Measurements from ENCODE around the gene PGD. TPM values are rescaled to one million over a fixed set of nuclear protein-coding genes. Genes with fewer than 3 reads are reported as not detected.
A peak's percentile ranks its signal among the peaks of the same experiment; 100 is the strongest.

The PGD gene
- total RNA-seq, 1 experiment from 2014 or later = 142 TPM

GRCh38 chr1:10457875-10458274 lies 59.0 kb downstream of the PGD start:
- Mint-ChIP-seq H3K27ac (ENCODE audit: unreplicated experiment) (no peak overlapping the region), H3K4me1 (ENCODE audit: low read depth, unreplicated experiment) (no peaks in the 10 kb centered on the region), H3K9me3 (ENCODE audit: low read depth, unreplicated experiment) (no peaks in the 10 kb centered on the region), H3K27me3 (ENCODE audit: unreplicated experiment) (no peaks in the 10 kb centered on the region), H3K4me3 (ENCODE audit: low read depth, unreplicated experiment) (no peak overlapping the region), H3K36me3 (ENCODE audit: insufficient read depth, unreplicated experiment) (peaks cover 18% of the 10 kb centered on the region)
- no peak for DNase-seq
- intact Hi-C loops (cut with micrococcal nuclease; ENCODE audit: unreplicated experiment) = no loop called here
- TF ChIP-seq CTCF (IDR thresholded peaks at IDR 0.05; ENCODE audit: unreplicated experiment) = no peak
- CTCF ChIA-PET = no interaction called here
- BruUV-seq (replicated peaks) = no TSS peak

GRCh38 chr1:10459184-10459583 lies 60.3 kb downstream of the PGD start:
- H3K9me3 Mint-ChIP-seq (ENCODE audit: low read depth, unreplicated experiment) = no peaks in the 10 kb centered on the region
- H3K27ac Mint-ChIP-seq (ENCODE audit: unreplicated experiment) = no peak overlapping the region
- peak; percentile 40 for DNase-seq
- no peaks in the 10 kb centered on the region for H3K27me3 Mint-ChIP-seq (ENCODE audit: unreplicated experiment)
- no peak for TF ChIP-seq CTCF (IDR thresholded peaks at IDR 0.05; ENCODE audit: unreplicated experiment)
- CTCF ChIA-PET = interaction anchor here (0.7 kb wide), 1 partner anchor 84 kb away, joined by 7 read pairs; no protein-coding TSS in a partner anchor
- H3K4me1 Mint-ChIP-seq (ENCODE audit: low read depth, unreplicated experiment) = no peaks in the 10 kb centered on the region
- TSS peak; percentile 13 for BruUV-seq (replicated peaks)
- H3K4me3 Mint-ChIP-seq (ENCODE audit: low read depth, unreplicated experiment) = no peak overlapping the region
- intact Hi-C loops (cut with micrococcal nuclease; ENCODE audit: unreplicated experiment) = no loop called here
- H3K36me3 Mint-ChIP-seq (ENCODE audit: insufficient read depth, unreplicated experiment) = peaks cover 18% of the 10 kb centered on the region

- TF ChIP-seq CTCF (IDR thresholded peaks at IDR 0.05; ENCODE audit: unreplicated experiment) = no peak
- intact Hi-C loops (cut with micrococcal nuclease; ENCODE audit: unreplicated experiment) = no loop called here
- no peak for DNase-seq
- Mint-ChIP-seq H3K4me1 (ENCODE audit: low read depth, unreplicated experiment) (no peaks in the 10 kb centered on the region), H3K4me3 (ENCODE audit: low read depth, unreplicated experiment) (no peak overlapping the region), H3K36me3 (ENCODE audit: insufficient read depth, unreplicated experiment) (peaks cover 30% of the 10 kb centered on the region), H3K9me3 (ENCODE audit: low read depth, unreplicated experiment) (no peaks in the 10 kb centered on the region), H3K27me3 (ENCODE audit: unreplicated experiment) (no peaks in the 10 kb centered on the region), H3K27ac (ENCODE audit: unreplicated experiment) (no peak overlapping the region)
- CTCF ChIA-PET = no interaction called here
- BruUV-seq (replicated peaks) = no TSS peak
These were observed 68.2 kb downstream of the PGD start for GRCh38 chr1:10467078-10467477.

GRCh38 chr1:10470043-10470442 lies 71.2 kb downstream of the PGD start:
- H3K4me1 Mint-ChIP-seq (ENCODE audit: low read depth, unreplicated experiment) = no peaks in the 10 kb centered on the region
- no peaks in the 10 kb centered on the region for H3K27me3 Mint-ChIP-seq (ENCODE audit: unreplicated experiment)
- H3K9me3 Mint-ChIP-seq (ENCODE audit: low read depth, unreplicated experiment) = no peaks in the 10 kb centered on the region
- intact Hi-C loops (cut with micrococcal nuclease; ENCODE audit: unreplicated experiment) = no loop called here
- peaks cover 43% of the 10 kb centered on the region for H3K36me3 Mint-ChIP-seq (ENCODE audit: insufficient read depth, unreplicated experiment)
- CTCF ChIA-PET = interaction anchor here (0.6 kb wide), 1 partner anchor 15 kb away, joined by 7 read pairs; no protein-coding TSS in a partner anchor
- no peak for DNase-seq
- no peak overlapping the region for H3K27ac Mint-ChIP-seq (ENCODE audit: unreplicated experiment)
- no peak for TF ChIP-seq CTCF (IDR thresholded peaks at IDR 0.05; ENCODE audit: unreplicated experiment)
- no peak overlapping the region for H3K4me3 Mint-ChIP-seq (ENCODE audit: low read depth, unreplicated experiment)
- no TSS peak for BruUV-seq (replicated peaks)

Other genes starting within 250 kb of the PGD start
- gene KIF1B, start 188.5 kb upstream of the PGD start, total RNA-seq (2022) = 17.1 and 17.8 TPM in 2 replicates
- 18.0 and 21.3 TPM in 2 replicates for gene CENPS, start 31.4 kb downstream of the PGD start, total RNA-seq (2022)
- gene CORT, start 51.0 kb downstream of the PGD start, total RNA-seq (2022) = 0.73 TPM in 1 of 2 replicates, not detected in the other
- gene DFFA, start 73.5 kb downstream of the PGD start, total RNA-seq (2022) = 45.2 and 50.6 TPM in 2 replicates
- gene PEX14, start 75.9 kb downstream of the PGD start, total RNA-seq (2022) = 17.6 and 17.7 TPM in 2 replicates